ENCODE results near the gene SKAP2. TPM values are rescaled to one million over a fixed set of nuclear protein-coding genes. Genes with fewer than 3 reads are reported as not detected.

SKAP2 gene
- total and polyA plus RNA-seq, 2 of the 4 experiments (the other 2 are of a cell fraction) = 5.7 to 7.4 TPM

- CTCF ChIA-PET = no interaction called here
- no TSS peak for BruUV-seq (replicated peaks)
Measured at GRCh38 chr7:26664274-26664673, 200.1 kb downstream of the SKAP2 start.

More at GRCh38 chr7:26664274-26664673, 200.1 kb downstream of the SKAP2 start:
- Histone ChIP-seq H3K27ac (ENCODE audit: insufficient read depth, low read length) (no peak overlapping the region), H3K4ac (ENCODE audit: low read depth, low read length) (no peak overlapping the region), H4K20me1 (ENCODE audit: insufficient read depth, low read length) (no peaks in the 10 kb centered on the region), H2BK120ac (ENCODE audit: low read depth, low read length) (no peak overlapping the region), H3K36me3 (ENCODE audit: control insufficient read depth, insufficient read depth, low read length) (no peaks in the 10 kb centered on the region), H3K56ac (ENCODE audit: extremely low read depth, insufficient read depth, low read length) (no peak overlapping the region), H2AFZ (replicated peaks; ENCODE audit: low read length, poor library complexity) (no peak overlapping the region), H2AK9ac (replicated peaks; ENCODE audit: low read depth, low read length, poor library complexity) (no peak overlapping the region), H3K18ac (ENCODE audit: low read depth, low read length) (no peak overlapping the region), H3K4me3 (ENCODE audit: insufficient read depth, low read depth, low read length) (no peak overlapping the region), H3K9me3 (ENCODE audit: control insufficient read depth, insufficient read depth, low read length) (no peaks in the 10 kb centered on the region), H4K8ac (ENCODE audit: low read depth in 2 of 2, low read length in 2 of 2) (no peak overlapping the region), H3K9ac (ENCODE audit: low read depth, low read length) (no peak overlapping the region), H3K9me1 (ENCODE audit: insufficient read depth, low read length) (no peaks in the 10 kb centered on the region), H4K91ac (ENCODE audit: insufficient read depth, low read depth, low read length) (no peak overlapping the region), H3K14ac (replicated peaks; ENCODE audit: low read depth, low read length) (no peak overlapping the region), H4K5ac (ENCODE audit: low read depth, low read length) (no peak overlapping the region), H2BK5ac (ENCODE audit: low read depth, low read length, poor library complexity, severe bottlenecking) (no peak overlapping the region), H2BK15ac (ENCODE audit: low read depth, low read length) (no peak overlapping the region), H3K27me3 (ENCODE audit: control insufficient read depth, insufficient read depth, low read length) (no peaks in the 10 kb centered on the region), H3K23ac (ENCODE audit: low read depth, low read length) (no peak overlapping the region), H3K4me2 (ENCODE audit: low read depth, low read length) (no peak overlapping the region), H3K4me1 (ENCODE audit: control insufficient read depth, insufficient read depth, low read length) (no peaks in the 10 kb centered on the region), H3K79me1 (ENCODE audit: low read depth in 1 of 2, low read length in 2 of 2) (no peaks in the 10 kb centered on the region), H2AK5ac (ENCODE audit: low read depth, low read length) (no peak overlapping the region), H2BK20ac (ENCODE audit: low read depth, low read length) (no peak overlapping the region)
- TF ChIP-seq RFX5 (IDR thresholded peaks at IDR 0.05; ENCODE audit: low read depth, low read length) = no peak
- TF ChIP-seq RCOR1 (IDR thresholded peaks at IDR 0.05; ENCODE audit: insufficient replicate concordance, low read length) = no peak
- TF ChIP-seq ELK1 (IDR thresholded peaks at IDR 0.05; ENCODE audit: borderline replicate concordance, low read depth, low read length) = no peak
- TF ChIP-seq CTCF (conservative IDR thresholded peaks at IDR 0.05; ENCODE audit: low read depth, low read length) = no peak
- TF ChIP-seq MAZ (IDR thresholded peaks at IDR 0.05; ENCODE audit: borderline replicate concordance, low read depth, low read length) = no peak
- TF ChIP-seq RAD21 (IDR thresholded peaks at IDR 0.05; ENCODE audit: low read length) = no peak
- no peak for TF ChIP-seq POLR2A (IDR thresholded peaks at IDR 0.05; ENCODE audit: low read depth, low read length)
- no peak for TF ChIP-seq CEBPB (IDR thresholded peaks at IDR 0.05; ENCODE audit: low read depth, low read length)
- TF ChIP-seq MAFK (IDR thresholded peaks at IDR 0.05; ENCODE audit: low read depth, low read length) = no peak
- no peak for TF ChIP-seq FOS (IDR thresholded peaks at IDR 0.05; ENCODE audit: low read depth, low read length)
- TF ChIP-seq CHD1 (IDR thresholded peaks at IDR 0.05; ENCODE audit: low read depth, low read length) = no peak
- dilution Hi-C loops (cut with HindIII; ENCODE audit: low sequenced_read_pairs, unreplicated experiment) = no loop called here
- POLR2A ChIA-PET (ENCODE audit: unreplicated experiment) = no interaction called here
- no CpG with 5 or more reads among the region's 1 CpG for WGBS, 2 experiments (ENCODE audit: extremely low coverage in 2 of 2, insufficient read length in 1 of 2)
- in situ Hi-C loops (cut with MboI; ENCODE audit: low sequenced_read_pairs) = loop anchor here (25.0 kb wide), 2 partner anchors 452 to 577 kb away; partner anchors contain the start of genes CBX3 and HNRNPA2B1
- DNase-seq (no peak), ATAC-seq (ENCODE audit: low read depth) (no peak)
- intact Hi-C loops (cut with micrococcal nuclease) = loop anchor here (10.0 kb wide), 1 partner anchor 159 kb away; no protein-coding TSS in a partner anchor
